ENCODE measurements around the gene CARHSP1. TPM values are rescaled to one million over a fixed set of nuclear protein-coding genes. Genes with fewer than 3 reads are reported as not detected.

Gene CARHSP1
- total RNA-seq, 4 donors from 2014 or later, result 12.4 to 22.3 (median 18.4) TPM

DNA sequence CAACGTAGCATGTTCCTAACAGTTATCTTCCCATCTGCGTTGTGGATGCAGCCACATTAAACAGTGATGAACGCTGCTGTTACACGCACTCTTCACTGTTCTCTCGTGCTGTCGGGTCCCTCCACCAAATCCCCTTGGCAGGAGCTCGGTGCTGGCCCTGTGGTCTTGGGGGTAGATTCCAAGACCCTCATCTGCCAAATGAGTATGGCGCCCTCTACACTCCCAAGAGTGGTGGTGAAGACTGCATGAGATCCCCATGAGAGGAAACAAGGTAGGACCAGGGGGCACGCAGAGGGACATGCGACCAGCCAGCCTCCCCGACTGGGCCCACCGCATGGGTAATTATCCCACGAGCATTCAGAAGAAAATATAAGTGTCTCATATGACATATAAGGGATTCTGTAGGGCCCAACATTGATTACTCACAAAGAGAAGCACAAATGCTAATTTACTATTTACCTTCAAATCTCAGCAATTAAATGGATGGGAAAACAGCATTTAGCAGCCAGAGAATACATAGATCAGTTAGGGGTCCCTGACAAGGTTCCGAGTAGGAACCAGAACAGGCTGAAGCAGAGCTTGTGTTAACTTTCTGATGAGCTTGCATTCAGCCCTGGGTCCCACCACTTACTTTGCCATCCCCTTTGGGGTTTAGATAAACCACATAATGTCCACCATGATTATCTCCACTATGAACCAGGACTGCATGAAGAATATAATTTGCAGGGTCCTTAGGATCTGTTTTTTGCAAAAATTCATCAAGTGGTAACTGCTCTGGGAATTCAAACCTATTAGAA lies 37.2 kb upstream of the CARHSP1 start:
- ATAC-seq (no peak), DNase-seq (no peak)
- H3K27ac ChIP-seq, result no peak overlapping the region
- H3K9me3 ChIP-seq, result no peaks in the 10 kb centered on the region
- no peak overlapping the region for H3K4me3 ChIP-seq
- peaks cover 6 to 94% of the 10 kb centered on the region in 2 donors for H3K36me3 ChIP-seq
- TF ChIP-seq POLR2A (IDR thresholded peaks at IDR 0.05), result no peak
- TF ChIP-seq, protein P1, sequence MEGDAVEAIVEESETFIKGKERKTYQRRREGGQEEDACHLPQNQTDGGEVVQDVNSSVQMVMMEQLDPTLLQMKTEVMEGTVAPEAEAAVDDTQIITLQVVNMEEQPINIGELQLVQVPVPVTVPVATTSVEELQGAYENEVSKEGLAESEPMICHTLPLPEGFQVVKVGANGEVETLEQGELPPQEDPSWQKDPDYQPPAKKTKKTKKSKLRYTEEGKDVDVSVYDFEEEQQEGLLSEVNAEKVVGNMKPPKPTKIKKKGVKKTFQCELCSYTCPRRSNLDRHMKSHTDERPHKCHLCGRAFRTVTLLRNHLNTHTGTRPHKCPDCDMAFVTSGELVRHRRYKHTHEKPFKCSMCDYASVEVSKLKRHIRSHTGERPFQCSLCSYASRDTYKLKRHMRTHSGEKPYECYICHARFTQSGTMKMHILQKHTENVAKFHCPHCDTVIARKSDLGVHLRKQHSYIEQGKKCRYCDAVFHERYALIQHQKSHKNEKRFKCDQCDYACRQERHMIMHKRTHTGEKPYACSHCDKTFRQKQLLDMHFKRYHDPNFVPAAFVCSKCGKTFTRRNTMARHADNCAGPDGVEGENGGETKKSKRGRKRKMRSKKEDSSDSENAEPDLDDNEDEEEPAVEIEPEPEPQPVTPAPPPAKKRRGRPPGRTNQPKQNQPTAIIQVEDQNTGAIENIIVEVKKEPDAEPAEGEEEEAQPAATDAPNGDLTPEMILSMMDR (IDR thresholded peaks at IDR 0.05 in 4 of 5, conservative IDR thresholded peaks at IDR 0.05 in 1 of 5), result no peak
- in situ Hi-C loops (cut with MboI; ENCODE audit: low sequenced_read_pairs in 4 of 4), result loop anchor here in 1 of 4 donors (10.0 kb wide), 1 partner anchor 49 kb away; no protein-coding TSS in a partner anchor
- peaks cover 0 to 4% of the 10 kb centered on the region in 2 donors for H3K4me1 ChIP-seq
- no peaks in the 10 kb centered on the region for H3K27me3 ChIP-seq
- intact Hi-C loops (cut with DNase I; ENCODE audit: low total_unique reads), result no loop called here

DNA sequence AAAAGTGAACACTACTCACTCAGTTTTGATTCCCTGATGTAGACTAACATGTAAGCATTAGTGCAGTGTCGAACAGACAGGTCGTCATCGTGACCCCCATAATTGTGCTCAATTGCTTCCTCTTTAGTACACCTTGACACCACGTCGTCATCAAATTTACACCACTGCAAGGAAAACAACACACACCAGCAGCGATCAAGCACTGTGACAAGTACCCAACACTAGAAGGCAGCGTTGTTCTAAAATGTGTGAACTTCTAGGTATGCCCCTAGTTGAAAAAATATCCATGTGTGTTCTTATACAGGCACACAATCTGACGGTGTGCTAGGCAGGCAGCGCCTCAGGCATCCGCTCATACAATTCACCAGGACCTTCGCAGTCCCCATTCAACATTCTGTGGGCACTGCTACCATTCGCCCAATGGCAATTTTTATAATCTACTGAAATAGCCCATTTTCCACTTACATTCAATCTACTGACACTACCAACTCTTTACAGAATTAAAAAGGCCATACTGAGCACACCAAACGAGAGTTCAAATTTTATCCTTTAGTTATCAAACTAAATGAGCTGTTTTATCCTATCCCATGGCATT lies 36.5 kb upstream of the CARHSP1 start:
- no peaks in the 10 kb centered on the region for H3K9me3 ChIP-seq
- ATAC-seq (no peak), DNase-seq (no peak)
- intact Hi-C loops (cut with DNase I; ENCODE audit: low total_unique reads) (no loop called here), in situ Hi-C loops (cut with MboI; ENCODE audit: low sequenced_read_pairs in 4 of 4) (loop anchor here in 1 of 4 donors (10.0 kb wide), 1 partner anchor 50 kb away; no protein-coding TSS in a partner anchor)
- H3K4me1 ChIP-seq, result peaks cover 0 to 4% of the 10 kb centered on the region in 2 donors
- peak overlapping the region in 2 of 4 donors; percentile 72 to 75 for H3K27ac ChIP-seq
- TF ChIP-seq, protein P1 (IDR thresholded peaks at IDR 0.05 in 4 of 5, conservative IDR thresholded peaks at IDR 0.05 in 1 of 5), result no peak
- no peak for TF ChIP-seq POLR2A (IDR thresholded peaks at IDR 0.05)
- H3K4me3 ChIP-seq, result no peak overlapping the region
- H3K36me3 ChIP-seq, result peaks cover 6 to 94% of the 10 kb centered on the region in 2 donors
- no peaks in the 10 kb centered on the region for H3K27me3 ChIP-seq

DNA sequence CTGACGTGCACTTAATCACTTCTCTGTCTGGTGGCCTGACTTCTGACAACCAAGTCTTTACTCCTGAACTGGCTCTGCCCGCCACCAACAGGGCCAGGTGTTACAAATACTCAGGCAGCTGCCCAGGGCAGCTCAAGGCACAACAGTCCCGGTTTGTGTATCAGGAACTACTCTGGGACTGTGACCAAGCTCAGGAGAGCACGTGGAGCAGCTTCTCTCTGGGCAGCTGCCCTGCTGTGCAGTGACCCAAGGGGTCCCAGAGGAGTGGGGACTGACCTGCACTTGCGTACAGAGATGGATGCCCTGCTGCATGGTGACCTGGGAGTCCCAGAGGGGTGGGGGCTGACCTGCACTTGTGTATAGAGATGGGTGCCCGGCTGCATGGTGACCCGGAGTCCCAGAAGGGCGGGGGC lies 35.2 kb upstream of the CARHSP1 start:
- Histone ChIP-seq H3K4me1 (peaks cover 0 to 4% of the 10 kb centered on the region in 2 donors), H3K9me3 (no peaks in the 10 kb centered on the region), H3K36me3 (peaks cover 8 to 95% of the 10 kb centered on the region in 2 donors), H3K4me3 (no peak overlapping the region), H3K27me3 (no peaks in the 10 kb centered on the region), H3K27ac (peak overlapping the region; percentile 60 to 78 (median 74))
- ATAC-seq (peak; percentile 92 to 96), DNase-seq (peak; percentile 63 to 87)
- intact Hi-C loops (cut with DNase I; ENCODE audit: low total_unique reads) (no loop called here), in situ Hi-C loops (cut with MboI; ENCODE audit: low sequenced_read_pairs in 4 of 4) (loop anchor here in 1 of 4 donors (10.0 kb wide), 1 partner anchor 51 kb away; no protein-coding TSS in a partner anchor)
- no peak for TF ChIP-seq POLR2A (IDR thresholded peaks at IDR 0.05)
- TF ChIP-seq, protein P1 (IDR thresholded peaks at IDR 0.05 in 4 of 5, conservative IDR thresholded peaks at IDR 0.05 in 1 of 5), result no peak

DNA sequence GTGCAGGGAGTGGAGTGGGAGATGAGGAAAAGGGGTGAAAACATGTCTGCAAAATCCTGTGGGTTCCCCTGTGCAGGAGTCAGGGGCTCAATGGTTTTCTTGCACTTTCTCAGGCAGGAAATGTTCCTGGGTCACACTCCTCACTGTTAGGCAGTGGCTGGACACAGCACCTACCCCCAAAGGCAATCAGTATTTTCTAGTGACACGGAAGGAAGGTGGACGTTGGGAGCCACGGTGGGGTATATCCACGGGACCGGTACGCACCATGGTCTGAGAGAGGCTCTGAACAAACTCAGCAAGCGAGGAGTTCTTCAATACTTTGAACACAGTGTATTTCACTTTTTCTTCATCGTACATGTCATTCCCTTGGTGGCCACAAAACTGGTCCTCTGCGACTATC lies 34.2 kb upstream of the CARHSP1 start:
- in situ Hi-C loops (cut with MboI; ENCODE audit: low sequenced_read_pairs in 4 of 4), result loop anchor here in 1 of 4 donors (10.0 kb wide), 1 partner anchor 52 kb away; no protein-coding TSS in a partner anchor
- ATAC-seq (no peak), DNase-seq (no peak)
- intact Hi-C loops (cut with DNase I; ENCODE audit: low total_unique reads), result no loop called here
- no peaks in the 10 kb centered on the region for H3K27me3 ChIP-seq
- TF ChIP-seq, protein P1 (IDR thresholded peaks at IDR 0.05 in 4 of 5, conservative IDR thresholded peaks at IDR 0.05 in 1 of 5), result no peak
- TF ChIP-seq POLR2A (IDR thresholded peaks at IDR 0.05), result no peak
- no peak overlapping the region for H3K4me3 ChIP-seq
- peak overlapping the region; percentile 60 to 78 (median 74) for H3K27ac ChIP-seq
- H3K36me3 ChIP-seq, result peaks cover 10 to 95% of the 10 kb centered on the region in 2 donors
- H3K9me3 ChIP-seq, result no peaks in the 10 kb centered on the region
- H3K4me1 ChIP-seq, result peaks cover 0 to 4% of the 10 kb centered on the region in 2 donors
